ENCODE measurements around the gene ZNF132.

GRCh38 chr19:58469241-58470013 is 29.5 kb upstream of the ZNF132 start:
- no peak for TF ChIP-seq CTCF (IDR thresholded peaks at IDR 0.05)
- TF ChIP-seq POLR2A (IDR thresholded peaks at IDR 0.05) = no peak
- no peak for TF ChIP-seq POLR2AphosphoS5 (IDR thresholded peaks at IDR 0.05)

Data from gastroesophageal sphincter (tissue), 3 donors.